Astrocyte (in vitro differentiated cells and primary cell): Measurements from ENCODE around the gene TULP4. TPM values are rescaled to one million over a fixed set of nuclear protein-coding genes. Genes with fewer than 3 reads are reported as not detected.
A peak's percentile ranks its signal among the peaks of the same experiment; 100 is the strongest.
"Not testable (repeated sequence)": the region's sequence is repeated elsewhere in the genome, so short reads cannot be mapped to it uniquely, and the experiment has no call there.

ENCODE experiments used
- DNase-seq: peaks from one replicate; pipeline ENCODE4 v3.0.0-alpha.2; 2010; ENCODE audit warnings: low read depth
- FAIRE-seq: peaks from 2 replicates; lab custom pipeline; 2011; peaks lifted over from hg19 to GRCh38; lab: Jason Lieb, UNC
- H2AFZ ChIP-seq: 2 replicates; pipeline ENCODE4 v1.6.0; 2012; ENCODE audit warnings: low read depth, low read length, inconsistent platforms
- H3K27ac ChIP-seq: 2 replicates; pipeline ENCODE4 v1.5.1; 2011; ENCODE audit warnings: low read depth, low read length, inconsistent platforms
- H3K27me3 ChIP-seq: 2 replicates; pipeline ENCODE4 v1.6.0; 2011; ENCODE audit warnings: low read length, inconsistent platforms; ENCODE audit not compliant: insufficient read depth
- H3K36me3 ChIP-seq: 2 replicates; pipeline ENCODE4 v1.5.1; 2011; ENCODE audit warnings: low read length, inconsistent platforms; ENCODE audit not compliant: insufficient read depth
- H3K4me1 ChIP-seq: 2 replicates; pipeline ENCODE4 v1.5.1; 2011; ENCODE audit warnings: low read length, inconsistent platforms; ENCODE audit not compliant: insufficient read depth
- H3K4me2 ChIP-seq: 2 replicates; pipeline ENCODE4 v1.6.0; 2012; ENCODE audit warnings: low read length, inconsistent platforms
- H3K4me3 ChIP-seq: 2 replicates; pipeline ENCODE4 v1.5.1; 2011; ENCODE audit warnings: low read depth, mild to moderate bottlenecking, low read length, inconsistent platforms; ENCODE audit not compliant: insufficient read depth
- H3K79me2 ChIP-seq: 2 replicates; pipeline ENCODE4 v1.6.0; 2012; ENCODE audit warnings: mild to moderate bottlenecking, low read length, inconsistent platforms; ENCODE audit not compliant: insufficient read depth
- H3K9ac ChIP-seq: 2 replicates; pipeline ENCODE4 v1.6.0; 2012; ENCODE audit warnings: mild to moderate bottlenecking, low read length, inconsistent platforms
- H3K9me3 ChIP-seq: 2 replicates; pipeline ENCODE4 v1.5.1; 2012; ENCODE audit warnings: low read depth, mild to moderate bottlenecking, low read length, inconsistent platforms; ENCODE audit not compliant: insufficient read depth
- H4K20me1 ChIP-seq: 2 replicates; pipeline ENCODE4 v1.6.0; 2012; ENCODE audit warnings: low read length, inconsistent platforms; ENCODE audit not compliant: insufficient read depth
- H3K27ac Mint-ChIP-seq: one replicate; pipeline ENCODE4 v1.8.0; 2021; ENCODE audit warnings: mild to moderate bottlenecking, mixed read lengths; ENCODE audit not compliant: unreplicated experiment
- H3K27me3 Mint-ChIP-seq: one replicate; pipeline ENCODE4 v1.8.0; 2021; ENCODE audit warnings: low read depth, mixed read lengths; ENCODE audit not compliant: unreplicated experiment
- H3K36me3 Mint-ChIP-seq: one replicate; pipeline ENCODE4 v1.8.0; 2021; ENCODE audit warnings: low read depth, mixed read lengths; ENCODE audit not compliant: unreplicated experiment
- H3K4me1 Mint-ChIP-seq: one replicate; pipeline ENCODE4 v1.8.0; 2021; ENCODE audit warnings: low read depth, mixed read lengths; ENCODE audit not compliant: unreplicated experiment
- H3K4me3 Mint-ChIP-seq: one replicate; pipeline ENCODE4 v1.8.0; 2021; ENCODE audit warnings: mild to moderate bottlenecking, moderate library complexity, mixed read lengths; ENCODE audit not compliant: unreplicated experiment
- H3K9me3 Mint-ChIP-seq: one replicate; pipeline ENCODE4 v1.8.0; 2021; ENCODE audit warnings: mild to moderate bottlenecking, mixed read lengths; ENCODE audit not compliant: unreplicated experiment
- CTCF ChIP-seq: IDR thresholded peaks from 2 replicates; pipeline ENCODE4 v1.5.1; 2011; ENCODE audit warnings: low read depth, mild to moderate bottlenecking, inconsistent platforms, low read length, moderate library complexity; ENCODE audit not compliant: insufficient read depth
- EZH2 ChIP-seq: IDR thresholded peaks from 2 replicates; pipeline ENCODE4 v1.6.1; 2012; ENCODE audit warnings: mild to moderate bottlenecking, low read length, inconsistent platforms; ENCODE audit not compliant: insufficient read depth
- total RNA-seq: library from RNA; stranded (reverse); gene quantifications from 2 replicates; pipeline ENCODE4 v1.2.1, GENCODE V29; 2021

The TULP4 gene
- total RNA-seq, 1 donor from 2014 or later: 91.2 TPM

- DNase-seq: no peak
Observed at GRCh38 chr6:158338311-158339112, 26.2 kb downstream of the TULP4 start.

GRCh38 chr6:158339197-158339596 lies 26.9 kb downstream of the TULP4 start:
- not testable (repeated sequence) for H3K4me1 Mint-ChIP-seq

More at GRCh38 chr6:158338311-158339112, 26.2 kb downstream of the TULP4 start:
- Histone ChIP-seq H4K20me1 (peaks cover 24% of the 10 kb centered on the region), H3K4me1 (no peaks in the 10 kb centered on the region), H3K27ac (no peak overlapping the region), H3K4me2 (no peak overlapping the region), H3K4me3 (no peak overlapping the region), H3K9me3 (no peaks in the 10 kb centered on the region), H3K27me3 (no peaks in the 10 kb centered on the region), H3K79me2 (peaks cover 22% of the 10 kb centered on the region), H3K9ac (no peak overlapping the region), H3K36me3 (no peaks in the 10 kb centered on the region), H2AFZ (no peak overlapping the region)
- Mint-ChIP-seq H3K27me3 (no peaks in the 10 kb centered on the region), H3K9me3 (peaks cover 7% of the 10 kb centered on the region), H3K27ac (peak overlapping the region; percentile 23), H3K4me3 (no peak overlapping the region), H3K36me3 (peaks cover 20% of the 10 kb centered on the region), H3K4me1 (peaks cover 5% of the 10 kb centered on the region)
- no peak for FAIRE-seq
- TF ChIP-seq EZH2 (no peak), CTCF (no peak)

GRCh38 chr6:158340252-158340651 lies 28.0 kb downstream of the TULP4 start:
- Mint-ChIP-seq H3K4me3 (no peak overlapping the region), H3K27ac (no peak overlapping the region), H3K27me3 (no peaks in the 10 kb centered on the region), H3K36me3 (peaks cover 18% of the 10 kb centered on the region), H3K9me3 (peaks cover 12% of the 10 kb centered on the region), H3K4me1 (peaks cover 10% of the 10 kb centered on the region)
- Histone ChIP-seq H3K27me3 (no peaks in the 10 kb centered on the region), H3K4me1 (no peaks in the 10 kb centered on the region), H3K9ac (no peak overlapping the region), H4K20me1 (peaks cover 24% of the 10 kb centered on the region), H3K79me2 (peaks cover 17% of the 10 kb centered on the region), H3K27ac (no peak overlapping the region), H3K9me3 (no peaks in the 10 kb centered on the region), H2AFZ (no peak overlapping the region), H3K4me3 (no peak overlapping the region), H3K36me3 (no peaks in the 10 kb centered on the region), H3K4me2 (no peak overlapping the region)
- DNase-seq: no peak
- no peak for FAIRE-seq
- TF ChIP-seq EZH2 (no peak), CTCF (no peak)

More at GRCh38 chr6:158339197-158339596, 26.9 kb downstream of the TULP4 start:
- not testable (repeated sequence) for H3K36me3 ChIP-seq, H3K4me3 Mint-ChIP-seq, H3K9me3 Mint-ChIP-seq, FAIRE-seq, H3K4me1 ChIP-seq, H2AFZ ChIP-seq, H3K27me3 Mint-ChIP-seq, H3K27me3 ChIP-seq, H3K4me2 ChIP-seq, DNase-seq, H3K27ac ChIP-seq, H3K9me3 ChIP-seq, H3K4me3 ChIP-seq, H3K9ac ChIP-seq
- peaks cover 24% of the 10 kb centered on the region for H4K20me1 ChIP-seq
- peaks cover 17% of the 10 kb centered on the region for H3K36me3 Mint-ChIP-seq
- peak overlapping the region; percentile 23 for H3K27ac Mint-ChIP-seq
- peaks cover 22% of the 10 kb centered on the region for H3K79me2 ChIP-seq
